Measurements from ENCODE around the gene USHBP1. TPM values are rescaled to one million over a fixed set of nuclear protein-coding genes. Genes with fewer than 3 reads are reported as not detected.

USHBP1 gene
- total RNA-seq, 1 experiment from 2014 or later: 6.4 TPM

DNA sequence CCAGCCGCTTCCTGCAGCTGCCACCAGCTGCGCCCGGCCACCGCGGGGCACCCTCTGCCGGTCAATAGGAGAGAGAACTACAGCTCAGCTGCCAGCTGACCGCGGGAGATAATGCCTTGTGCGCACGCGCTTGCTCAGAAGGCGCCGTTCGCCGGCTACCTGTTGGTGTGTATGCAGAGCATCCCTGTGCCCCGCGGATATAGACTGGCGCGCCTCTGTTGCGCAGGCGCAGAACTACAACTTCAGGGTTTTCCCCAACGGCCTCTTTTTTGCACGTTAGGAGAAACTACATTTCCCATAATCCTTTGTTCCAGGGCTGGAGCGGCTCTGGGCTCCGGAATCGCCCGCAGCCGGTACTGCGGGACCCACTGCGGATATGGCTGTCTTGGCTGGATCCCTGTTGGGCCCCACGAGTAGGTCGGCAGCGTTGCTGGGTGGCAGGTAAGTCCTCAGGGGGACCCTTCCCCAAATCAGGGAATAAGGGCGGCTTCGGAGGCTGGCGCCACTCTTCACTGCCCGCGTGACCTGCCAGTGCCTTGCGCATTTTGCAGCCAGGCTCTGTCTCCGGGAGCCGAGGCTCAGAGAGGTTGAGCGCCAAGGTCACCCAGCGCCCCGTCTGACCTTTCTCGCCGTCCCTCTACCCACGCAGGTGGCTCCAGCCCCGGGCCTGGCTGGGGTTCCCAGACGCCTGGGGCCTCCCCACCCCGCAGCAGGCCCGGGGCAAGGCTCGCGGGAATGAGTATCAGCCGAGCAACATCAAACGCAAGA lies 41.2 kb upstream of the USHBP1 start, which contains the start of gene MRPL34:
Gene MRPL34 (plus strand): TSS at position 356 of the 768 bp plus-strand sequence. CDS start 21 bp downstream, at position 377.
- Mint-ChIP-seq H3K36me3 (ENCODE audit: insufficient read depth in 1 of 3, low read depth in 3 of 3) (peaks cover 3 to 7% (median 7%) of the 10 kb centered on the region in 3 experiments; a peak in 6 of 7 replicates), H3K4me3 (peak within 1 kb of the TSS; percentile 75 to 97), H3K9me3 (no peaks in the 10 kb centered on the region), H3K27ac (peak within 1 kb of the TSS; percentile 89 to 96 (median 89)), H3K27me3 (ENCODE audit: low read depth) (no peaks in the 10 kb centered on the region; the same call in 1 of the 2 replicates), H3K4me1 (peaks cover 30 to 44% of the 10 kb centered on the region in 2 experiments)
- peak within 1 kb of the TSS; percentile 66 for H3K9ac ChIP-seq (ENCODE audit: extremely low read depth, insufficient read length, low read length)
- no peak within 1 kb of the TSS for H4K91ac ChIP-seq (ENCODE audit: insufficient read length, low read depth, low read length)
- H4K20me1 ChIP-seq (ENCODE audit: control insufficient read depth, insufficient read depth, insufficient read length): no peaks in the 10 kb centered on the region
- H3K27ac ChIP-seq (ENCODE audit: insufficient read length, low read depth, low read length): peak within 1 kb of the TSS; percentile 2
- TF ChIP-seq, protein P1, sequence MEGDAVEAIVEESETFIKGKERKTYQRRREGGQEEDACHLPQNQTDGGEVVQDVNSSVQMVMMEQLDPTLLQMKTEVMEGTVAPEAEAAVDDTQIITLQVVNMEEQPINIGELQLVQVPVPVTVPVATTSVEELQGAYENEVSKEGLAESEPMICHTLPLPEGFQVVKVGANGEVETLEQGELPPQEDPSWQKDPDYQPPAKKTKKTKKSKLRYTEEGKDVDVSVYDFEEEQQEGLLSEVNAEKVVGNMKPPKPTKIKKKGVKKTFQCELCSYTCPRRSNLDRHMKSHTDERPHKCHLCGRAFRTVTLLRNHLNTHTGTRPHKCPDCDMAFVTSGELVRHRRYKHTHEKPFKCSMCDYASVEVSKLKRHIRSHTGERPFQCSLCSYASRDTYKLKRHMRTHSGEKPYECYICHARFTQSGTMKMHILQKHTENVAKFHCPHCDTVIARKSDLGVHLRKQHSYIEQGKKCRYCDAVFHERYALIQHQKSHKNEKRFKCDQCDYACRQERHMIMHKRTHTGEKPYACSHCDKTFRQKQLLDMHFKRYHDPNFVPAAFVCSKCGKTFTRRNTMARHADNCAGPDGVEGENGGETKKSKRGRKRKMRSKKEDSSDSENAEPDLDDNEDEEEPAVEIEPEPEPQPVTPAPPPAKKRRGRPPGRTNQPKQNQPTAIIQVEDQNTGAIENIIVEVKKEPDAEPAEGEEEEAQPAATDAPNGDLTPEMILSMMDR (conservative IDR thresholded peaks at IDR 0.05): peak; percentile 78
- H3K4ac ChIP-seq (ENCODE audit: low read depth, low read length): no peak within 1 kb of the TSS
- no peak within 1 kb of the TSS for H2BK15ac ChIP-seq (ENCODE audit: low read depth, low read length)
- no CpG with 5 or more reads among the region's 55 CpGs for whole genome bisulfite sequencing (ENCODE audit: extremely low coverage, insufficient read length, low lambda C conversion rate)
- no peak within 1 kb of the TSS for H4K5ac ChIP-seq (ENCODE audit: insufficient read length, low read depth, low read length)
- H3K79me1 ChIP-seq (ENCODE audit: insufficient read depth, low read depth, low read length, poor library complexity, severe bottlenecking): peaks cover 2% of the 10 kb centered on the region
- H2BK12ac ChIP-seq (ENCODE audit: insufficient read length, low read depth, low read length): no peak within 1 kb of the TSS
- H2BK5ac ChIP-seq (ENCODE audit: insufficient read length, low read length): no peak within 1 kb of the TSS
- no peak within 1 kb of the TSS for H2BK20ac ChIP-seq (ENCODE audit: low read depth, low read length, poor library complexity, severe bottlenecking)
- peaks cover 3% of the 10 kb centered on the region; the same call in 1 of the 2 replicates for H3K4me1 ChIP-seq (ENCODE audit: insufficient read depth, low read length)
- peak within 1 kb of the TSS; percentile 61; the same call in 1 of the 2 replicates for H3K14ac ChIP-seq (ENCODE audit: insufficient read depth, low read length)
- H3K18ac ChIP-seq (ENCODE audit: insufficient read length, low read depth, low read length): peak within 1 kb of the TSS; percentile 2
- H2AFZ ChIP-seq (ENCODE audit: low read length): no peak within 1 kb of the TSS
- peak within 1 kb of the TSS; percentile 76 for H3K4me2 ChIP-seq (ENCODE audit: insufficient read depth, insufficient read length, low read length)
- no peak within 1 kb of the TSS for H3K23ac ChIP-seq (ENCODE audit: insufficient read length, low read depth, low read length)
- H3K9me3 ChIP-seq (ENCODE audit: control insufficient read depth, low read depth, low read length): no peaks in the 10 kb centered on the region
- no peak within 1 kb of the TSS for H3T11ph ChIP-seq (ENCODE audit: low read length)
- no peak within 1 kb of the TSS for H2BK120ac ChIP-seq (ENCODE audit: low read depth, low read length, poor library complexity, severe bottlenecking)
- no peak within 1 kb of the TSS for H4K8ac ChIP-seq (replicated peaks; ENCODE audit: insufficient read length, low read depth, low read length)
- peaks cover 4% of the 10 kb centered on the region; the same call in 1 of the 2 replicates for H3K79me2 ChIP-seq (ENCODE audit: insufficient read depth, low read length)
- peaks cover 11% of the 10 kb centered on the region for H3K23me2 ChIP-seq (ENCODE audit: insufficient read length, low read depth, low read length, poor library complexity, severe bottlenecking)
- DNase-seq: peak; percentile 100
- no peak within 1 kb of the TSS for H3K56ac ChIP-seq (ENCODE audit: insufficient read length, low read depth, low read length)
- H3K27me3 ChIP-seq (ENCODE audit: insufficient read depth, low read length): no peaks in the 10 kb centered on the region
- no peak within 1 kb of the TSS for H2AK5ac ChIP-seq (ENCODE audit: insufficient read length, low read length)

All from H9 (cell line).